Measurements from ENCODE around the gene HSD3B7.

HSD3B7 gene

GRCh38 chr16:30998852-30999761 lies 14.1 kb downstream of the HSD3B7 start:
- no peak overlapping the region for H3K9ac ChIP-seq (ENCODE audit: low read length)

GRCh38 chr16:31000671-31001382 lies 15.8 kb downstream of the HSD3B7 start:
- H3K27ac ChIP-seq (ENCODE audit: low read depth, low read length, poor library complexity, severe bottlenecking) = no peak overlapping the region
- H3K79me2 ChIP-seq (ENCODE audit: insufficient read depth, low read length) = no peaks in the 10 kb centered on the region
- H3K36me3 ChIP-seq (ENCODE audit: insufficient read depth, low read length) = no peaks in the 10 kb centered on the region
- H2AFZ ChIP-seq (ENCODE audit: low read length) = no peak overlapping the region
- H3K4me2 ChIP-seq (ENCODE audit: low read length) = no peak overlapping the region
- peaks cover 13% of the 10 kb centered on the region for H3K4me1 ChIP-seq (ENCODE audit: insufficient read depth, low read length, severe bottlenecking)
- H3K9me2 ChIP-seq (ENCODE audit: low read depth, low read length) = no peaks in the 10 kb centered on the region
- TF ChIP-seq, protein P1, sequence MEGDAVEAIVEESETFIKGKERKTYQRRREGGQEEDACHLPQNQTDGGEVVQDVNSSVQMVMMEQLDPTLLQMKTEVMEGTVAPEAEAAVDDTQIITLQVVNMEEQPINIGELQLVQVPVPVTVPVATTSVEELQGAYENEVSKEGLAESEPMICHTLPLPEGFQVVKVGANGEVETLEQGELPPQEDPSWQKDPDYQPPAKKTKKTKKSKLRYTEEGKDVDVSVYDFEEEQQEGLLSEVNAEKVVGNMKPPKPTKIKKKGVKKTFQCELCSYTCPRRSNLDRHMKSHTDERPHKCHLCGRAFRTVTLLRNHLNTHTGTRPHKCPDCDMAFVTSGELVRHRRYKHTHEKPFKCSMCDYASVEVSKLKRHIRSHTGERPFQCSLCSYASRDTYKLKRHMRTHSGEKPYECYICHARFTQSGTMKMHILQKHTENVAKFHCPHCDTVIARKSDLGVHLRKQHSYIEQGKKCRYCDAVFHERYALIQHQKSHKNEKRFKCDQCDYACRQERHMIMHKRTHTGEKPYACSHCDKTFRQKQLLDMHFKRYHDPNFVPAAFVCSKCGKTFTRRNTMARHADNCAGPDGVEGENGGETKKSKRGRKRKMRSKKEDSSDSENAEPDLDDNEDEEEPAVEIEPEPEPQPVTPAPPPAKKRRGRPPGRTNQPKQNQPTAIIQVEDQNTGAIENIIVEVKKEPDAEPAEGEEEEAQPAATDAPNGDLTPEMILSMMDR (IDR thresholded peaks at IDR 0.05; ENCODE audit: low read length) = no peak
- no peak for TF ChIP-seq EZH2 (IDR thresholded peaks at IDR 0.05; ENCODE audit: borderline replicate concordance, low read length)
- H3K27me3 ChIP-seq (ENCODE audit: insufficient read depth, low read length) = no peaks in the 10 kb centered on the region
- H4K20me1 ChIP-seq (ENCODE audit: insufficient read depth, low read length) = no peaks in the 10 kb centered on the region
- H3K4me3 ChIP-seq (ENCODE audit: low read depth, low read length, poor library complexity, severe bottlenecking) = no peak overlapping the region
- no peak overlapping the region for H3K9ac ChIP-seq (ENCODE audit: low read length)
- H3F3A ChIP-seq (ENCODE audit: insufficient read depth, low read length) = no peaks in the 10 kb centered on the region
- H3K9me3 ChIP-seq (ENCODE audit: low read length) = no peaks in the 10 kb centered on the region

More at GRCh38 chr16:30998852-30999761, 14.1 kb downstream of the HSD3B7 start:
- Histone ChIP-seq H3K9me3 (ENCODE audit: low read length) (no peaks in the 10 kb centered on the region), H3K9me2 (ENCODE audit: low read depth, low read length) (no peaks in the 10 kb centered on the region), H3K27ac (ENCODE audit: low read depth, low read length, poor library complexity, severe bottlenecking) (no peak overlapping the region), H3F3A (ENCODE audit: insufficient read depth, low read length) (no peaks in the 10 kb centered on the region), H3K79me2 (ENCODE audit: insufficient read depth, low read length) (no peaks in the 10 kb centered on the region), H3K4me2 (ENCODE audit: low read length) (no peak overlapping the region), H3K36me3 (ENCODE audit: insufficient read depth, low read length) (no peaks in the 10 kb centered on the region), H3K4me3 (ENCODE audit: low read depth, low read length, poor library complexity, severe bottlenecking) (no peak overlapping the region), H4K20me1 (ENCODE audit: insufficient read depth, low read length) (no peaks in the 10 kb centered on the region), H3K4me1 (ENCODE audit: insufficient read depth, low read length, severe bottlenecking) (peaks cover 13% of the 10 kb centered on the region), H3K27me3 (ENCODE audit: insufficient read depth, low read length) (no peaks in the 10 kb centered on the region), H2AFZ (ENCODE audit: low read length) (no peak overlapping the region)
- no peak for TF ChIP-seq EZH2 (IDR thresholded peaks at IDR 0.05; ENCODE audit: borderline replicate concordance, low read length)
- TF ChIP-seq, protein P1 (IDR thresholded peaks at IDR 0.05; ENCODE audit: low read length) = no peak

- no peaks in the 10 kb centered on the region for H4K20me1 ChIP-seq (ENCODE audit: insufficient read depth, low read length)
- no peaks in the 10 kb centered on the region for H3K9me3 ChIP-seq (ENCODE audit: low read length)
- H3K4me1 ChIP-seq (ENCODE audit: insufficient read depth, low read length, severe bottlenecking) = peaks cover 7% of the 10 kb centered on the region
- no peak overlapping the region for H2AFZ ChIP-seq (ENCODE audit: low read length)
- H3K27me3 ChIP-seq (ENCODE audit: insufficient read depth, low read length) = 0 out of 2 replicates have a peak, but pooled peaks cover 6% of the 10 kb centered on the region
- H3F3A ChIP-seq (ENCODE audit: insufficient read depth, low read length) = no peaks in the 10 kb centered on the region
- H3K9me2 ChIP-seq (ENCODE audit: low read depth, low read length) = no peaks in the 10 kb centered on the region
- H3K79me2 ChIP-seq (ENCODE audit: insufficient read depth, low read length) = no peaks in the 10 kb centered on the region
- no peak overlapping the region for H3K9ac ChIP-seq (ENCODE audit: low read length)
- TF ChIP-seq, protein P1 (IDR thresholded peaks at IDR 0.05; ENCODE audit: low read length) = no peak
- no peak for TF ChIP-seq EZH2 (IDR thresholded peaks at IDR 0.05; ENCODE audit: borderline replicate concordance, low read length)
- no peak overlapping the region for H3K27ac ChIP-seq (ENCODE audit: low read depth, low read length, poor library complexity, severe bottlenecking)
- no peaks in the 10 kb centered on the region for H3K36me3 ChIP-seq (ENCODE audit: insufficient read depth, low read length)
- H3K4me3 ChIP-seq (ENCODE audit: low read depth, low read length, poor library complexity, severe bottlenecking) = no peak overlapping the region
- no peak overlapping the region for H3K4me2 ChIP-seq (ENCODE audit: low read length)
These were observed 16.7 kb downstream of the HSD3B7 start for GRCh38 chr16:31001507-31002249.
